ENCODE data around the gene MIA2. TPM values are rescaled to one million over a fixed set of nuclear protein-coding genes. Genes with fewer than 3 reads are reported as not detected.
"Not testable (repeated sequence)": the region's sequence is repeated elsewhere in the genome, so short reads cannot be mapped to it uniquely, and the experiment has no call there.

Gene MIA2
- total RNA-seq, 4 donors from 2014 or later = 13.6 to 30.9 (median 20.7) TPM

- intact Hi-C loops (cut with DNase I; ENCODE audit: low total_unique reads) (no loop called here), in situ Hi-C loops (cut with MboI; ENCODE audit: low sequenced_read_pairs in 4 of 4) (no loop called here)
- Histone ChIP-seq H3K27ac (no peak overlapping the region), H3K4me3 (no peak overlapping the region), H3K4me1 (no peaks in the 10 kb centered on the region), H3K9me3 (no peaks in the 10 kb centered on the region), H3K36me3 (peaks cover 3 to 28% of the 10 kb centered on the region in 2 donors), H3K27me3 (no peaks in the 10 kb centered on the region)
- no peak for TF ChIP-seq POLR2A (IDR thresholded peaks at IDR 0.05)
- TF ChIP-seq, protein P1, sequence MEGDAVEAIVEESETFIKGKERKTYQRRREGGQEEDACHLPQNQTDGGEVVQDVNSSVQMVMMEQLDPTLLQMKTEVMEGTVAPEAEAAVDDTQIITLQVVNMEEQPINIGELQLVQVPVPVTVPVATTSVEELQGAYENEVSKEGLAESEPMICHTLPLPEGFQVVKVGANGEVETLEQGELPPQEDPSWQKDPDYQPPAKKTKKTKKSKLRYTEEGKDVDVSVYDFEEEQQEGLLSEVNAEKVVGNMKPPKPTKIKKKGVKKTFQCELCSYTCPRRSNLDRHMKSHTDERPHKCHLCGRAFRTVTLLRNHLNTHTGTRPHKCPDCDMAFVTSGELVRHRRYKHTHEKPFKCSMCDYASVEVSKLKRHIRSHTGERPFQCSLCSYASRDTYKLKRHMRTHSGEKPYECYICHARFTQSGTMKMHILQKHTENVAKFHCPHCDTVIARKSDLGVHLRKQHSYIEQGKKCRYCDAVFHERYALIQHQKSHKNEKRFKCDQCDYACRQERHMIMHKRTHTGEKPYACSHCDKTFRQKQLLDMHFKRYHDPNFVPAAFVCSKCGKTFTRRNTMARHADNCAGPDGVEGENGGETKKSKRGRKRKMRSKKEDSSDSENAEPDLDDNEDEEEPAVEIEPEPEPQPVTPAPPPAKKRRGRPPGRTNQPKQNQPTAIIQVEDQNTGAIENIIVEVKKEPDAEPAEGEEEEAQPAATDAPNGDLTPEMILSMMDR (IDR thresholded peaks at IDR 0.05 in 4 of 5, conservative IDR thresholded peaks at IDR 0.05 in 1 of 5) = no peak
- ATAC-seq (no peak), DNase-seq (no peak)
Observed at GRCh38 chr14:39322807-39323206, 89.1 kb downstream of the MIA2 start.

DNA sequence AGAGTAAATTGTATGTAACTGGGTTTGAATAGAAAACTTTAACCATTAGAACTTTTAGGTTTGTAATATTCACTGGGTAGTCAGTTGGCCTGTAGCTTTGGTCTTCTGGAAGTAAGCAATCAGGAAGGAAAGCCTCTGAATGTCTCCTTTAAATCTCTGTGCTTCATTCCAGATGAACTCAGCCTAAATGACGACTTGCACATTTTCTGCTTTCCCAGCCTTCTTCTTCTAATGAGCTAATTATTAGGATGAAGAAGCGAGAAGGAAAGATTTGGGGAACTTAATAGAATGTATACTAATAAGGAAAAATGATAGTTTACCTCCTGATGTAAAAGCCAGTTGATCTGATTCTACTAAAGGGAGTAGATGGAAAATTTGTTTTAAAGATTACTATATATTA lies 90.4 kb downstream of the MIA2 start:
- Histone ChIP-seq H3K9me3 (no peaks in the 10 kb centered on the region), H3K4me1 (no peaks in the 10 kb centered on the region), H3K36me3 (peaks cover 3 to 23% of the 10 kb centered on the region in 2 donors), H3K27ac (no peak overlapping the region), H3K4me3 (no peak overlapping the region), H3K27me3 (no peaks in the 10 kb centered on the region)
- intact Hi-C loops (cut with DNase I; ENCODE audit: low total_unique reads) = no loop called here
- no peak for TF ChIP-seq POLR2A (IDR thresholded peaks at IDR 0.05)
- TF ChIP-seq, protein P1 (IDR thresholded peaks at IDR 0.05 in 4 of 5, conservative IDR thresholded peaks at IDR 0.05 in 1 of 5) = no peak
- DNase-seq (no peak), ATAC-seq (no peak)
- in situ Hi-C loops (cut with MboI; ENCODE audit: low sequenced_read_pairs in 4 of 4) = no loop called here

GRCh38 chr14:39339003-39339402 lies 105.3 kb downstream of the MIA2 start:
- Histone ChIP-seq H3K27ac (no peak overlapping the region), H3K9me3 (no peaks in the 10 kb centered on the region), H3K27me3 (no peaks in the 10 kb centered on the region), H3K36me3 (peaks cover 0 to 8% of the 10 kb centered on the region in 2 donors), H3K4me1 (no peaks in the 10 kb centered on the region), H3K4me3 (no peak overlapping the region)
- intact Hi-C loops (cut with DNase I; ENCODE audit: low total_unique reads) (no loop called here), in situ Hi-C loops (cut with MboI; ENCODE audit: low sequenced_read_pairs in 4 of 4) (no loop called here)
- ATAC-seq (no peak), DNase-seq (no peak)
- TF ChIP-seq, protein P1 (IDR thresholded peaks at IDR 0.05 in 4 of 5, conservative IDR thresholded peaks at IDR 0.05 in 1 of 5) = no peak

GRCh38 chr14:39341126-39341525 lies 107.4 kb downstream of the MIA2 start:
- H3K36me3 ChIP-seq = peaks cover 0 to 14% of the 10 kb centered on the region in 2 donors
- ATAC-seq; in situ Hi-C loops (cut with MboI; ENCODE audit: low sequenced_read_pairs in 4 of 4); H3K9me3 ChIP-seq; DNase-seq; H3K27ac ChIP-seq; H3K4me1 ChIP-seq; H3K4me3 ChIP-seq; H3K27me3 ChIP-seq; intact Hi-C loops (cut with DNase I; ENCODE audit: low total_unique reads): not testable (repeated sequence)

GRCh38 chr14:39342768-39343167 lies 109.1 kb downstream of the MIA2 start:
- H3K4me1 ChIP-seq = peaks cover 0 to 3% of the 10 kb centered on the region in 2 donors
- intact Hi-C loops (cut with DNase I; ENCODE audit: low total_unique reads) = no loop called here
- DNase-seq (no peak), ATAC-seq (no peak)
- H3K36me3 ChIP-seq = peaks cover 0 to 14% of the 10 kb centered on the region in 2 donors
- no peaks in the 10 kb centered on the region for H3K9me3 ChIP-seq
- TF ChIP-seq, protein P1 (IDR thresholded peaks at IDR 0.05 in 4 of 5, conservative IDR thresholded peaks at IDR 0.05 in 1 of 5) = no peak
- in situ Hi-C loops (cut with MboI; ENCODE audit: low sequenced_read_pairs in 4 of 4) = no loop called here
- H3K4me3 ChIP-seq = no peak overlapping the region
- H3K27ac ChIP-seq = no peak overlapping the region
- no peaks in the 10 kb centered on the region for H3K27me3 ChIP-seq

All from gastrocnemius medialis (tissue), 4 donors.